Gastroesophageal sphincter (tissue), 4 donors: ENCODE measurements around the gene ZNHIT6. TPM values are rescaled to one million over a fixed set of nuclear protein-coding genes. Genes with fewer than 3 reads are reported as not detected.

Experiments
- ATAC-seq: fragments of 150-250 bp; one replicate; pipeline ENCODE4 v1.9.1; 2016; ENCODE audit warnings: mild to moderate bottlenecking, moderate library complexity
- H3K27ac ChIP-seq, 4 donors: fragments of 200-600 bp; sonication (generic) in 3 of 4; 1 replicate in 3 of 4; 2 replicates in 1 of 4; pipeline ENCODE4 v1.5.1; 2016 to 2019
- H3K27me3 ChIP-seq: fragments of 200-600 bp; sonication (generic); one replicate; pipeline ENCODE4 v1.5.1; 2019
- H3K36me3 ChIP-seq, 2 donors: fragments of 200-600 bp; sonication (generic); one replicate each; pipeline ENCODE4 v1.5.1; 2019; ENCODE audit warnings: control low read depth in 1 of 2
- H3K4me1 ChIP-seq, 3 donors: fragments of 200-600 bp; sonication (generic); 1 replicate in 2 of 3; 2 replicates in 1 of 3; pipeline ENCODE4 v1.5.1; 2016 to 2019; ENCODE audit warnings: control low read depth in 2 of 3
- H3K4me3 ChIP-seq, 2 donors: fragments of 200-600 bp; sonication (generic); one replicate each; pipeline ENCODE4 v1.5.1; 2019; ENCODE audit warnings: mild to moderate bottlenecking in 1 of 2, moderate library complexity in 1 of 2
- H3K9me3 ChIP-seq, 3 donors: fragments of 200-600 bp; sonication (generic); one replicate each; pipeline ENCODE4 v1.5.1; 2017 to 2019; ENCODE audit warnings: control low read depth in 2 of 3
- EP300 ChIP-seq: sonication (generic); formaldehyde crosslinking; IDR thresholded peaks from one replicate; pipeline ENCODE4 v1.6.1; 2017; ENCODE audit warnings: antibody characterized with exemption, mild to moderate bottlenecking
- POLR2A ChIP-seq, 2 donors: fragments of 450-650 bp; IDR thresholded peaks; one replicate each; pipeline ENCODE4 v1.6.1; 2017; ENCODE audit warnings: antibody characterized with exemption in 2 of 2, mild to moderate bottlenecking in 2 of 2, moderate library complexity in 1 of 2
- POLR2AphosphoS5 ChIP-seq: sonication (generic); formaldehyde crosslinking; IDR thresholded peaks from one replicate; pipeline ENCODE4 v1.6.1; 2017; ENCODE audit warnings: antibody characterized with exemption
- WGBS, 2 donors: methylation state at CpG; one replicate each; pipeline ENCODE4 v1.1.5; 2018; ENCODE audit warnings: low coverage in 1 of 2; 5-methylcytosine and 5-hydroxymethylcytosine counted together
- total RNA-seq, 4 donors: library from RNA; depleted of rRNA; stranded (reverse); fragments of >200 nt; gene quantifications; one replicate each; pipeline ENCODE4 v1.1.0, GENCODE V29; 2016
- TF ChIP-seq, protein P1 (sequence below), 4 experiments: fragments of 200-600 bp in 2 of 4; fragments of 450-650 bp in 2 of 4; sonication (generic) in 1 of 4; IDR thresholded peaks; one replicate each; pipeline ENCODE4 v1.5.1; 2017 to 2019; ENCODE audit warnings: antibody characterized with exemption in 4 of 4, mild to moderate bottlenecking in 2 of 4, moderate library complexity in 2 of 4

Gene ZNHIT6
- total RNA-seq, 4 donors from 2014 or later: 13.7 to 23.5 (median 15.4) TPM

DNA sequence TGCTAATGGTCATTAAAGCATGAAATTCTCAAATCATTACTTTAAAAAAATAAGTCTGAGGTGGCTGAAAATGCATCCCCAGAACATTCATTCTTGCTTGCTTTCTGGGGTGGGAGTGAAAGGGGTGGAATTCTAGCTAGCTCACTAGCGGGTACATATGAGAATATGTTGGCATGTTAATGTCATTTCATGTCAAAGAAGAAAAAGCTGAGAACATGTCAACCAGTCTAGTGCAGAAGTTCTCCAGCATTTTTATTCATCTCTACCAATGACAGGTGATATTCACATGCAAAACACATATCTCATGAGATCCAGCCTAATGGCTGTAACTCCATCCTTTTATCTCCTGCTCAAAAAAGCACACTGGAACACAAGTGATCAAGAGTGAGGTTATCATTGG is 49.1 kb downstream of the ZNHIT6 start:
- Histone ChIP-seq H3K9me3 (no peaks in the 10 kb centered on the region), H3K27me3 (no peaks in the 10 kb centered on the region), H3K36me3 (peaks cover 0 to 10% of the 10 kb centered on the region in 2 donors), H3K4me1 (no peaks in the 10 kb centered on the region), H3K27ac (no peak overlapping the region), H3K4me3 (no peak overlapping the region)
- 100% methylated on average over 1 of the region's 1 CpG; no CpG with 5 or more reads in 1 of the 2 donors for WGBS, 2 donors
- no peak for ATAC-seq
- TF ChIP-seq EP300 (no peak), POLR2A (IDR thresholded peaks at IDR 0.05) (no peak), POLR2AphosphoS5 (no peak)
- TF ChIP-seq, protein P1, sequence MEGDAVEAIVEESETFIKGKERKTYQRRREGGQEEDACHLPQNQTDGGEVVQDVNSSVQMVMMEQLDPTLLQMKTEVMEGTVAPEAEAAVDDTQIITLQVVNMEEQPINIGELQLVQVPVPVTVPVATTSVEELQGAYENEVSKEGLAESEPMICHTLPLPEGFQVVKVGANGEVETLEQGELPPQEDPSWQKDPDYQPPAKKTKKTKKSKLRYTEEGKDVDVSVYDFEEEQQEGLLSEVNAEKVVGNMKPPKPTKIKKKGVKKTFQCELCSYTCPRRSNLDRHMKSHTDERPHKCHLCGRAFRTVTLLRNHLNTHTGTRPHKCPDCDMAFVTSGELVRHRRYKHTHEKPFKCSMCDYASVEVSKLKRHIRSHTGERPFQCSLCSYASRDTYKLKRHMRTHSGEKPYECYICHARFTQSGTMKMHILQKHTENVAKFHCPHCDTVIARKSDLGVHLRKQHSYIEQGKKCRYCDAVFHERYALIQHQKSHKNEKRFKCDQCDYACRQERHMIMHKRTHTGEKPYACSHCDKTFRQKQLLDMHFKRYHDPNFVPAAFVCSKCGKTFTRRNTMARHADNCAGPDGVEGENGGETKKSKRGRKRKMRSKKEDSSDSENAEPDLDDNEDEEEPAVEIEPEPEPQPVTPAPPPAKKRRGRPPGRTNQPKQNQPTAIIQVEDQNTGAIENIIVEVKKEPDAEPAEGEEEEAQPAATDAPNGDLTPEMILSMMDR (IDR thresholded peaks at IDR 0.05): no peak

DNA sequence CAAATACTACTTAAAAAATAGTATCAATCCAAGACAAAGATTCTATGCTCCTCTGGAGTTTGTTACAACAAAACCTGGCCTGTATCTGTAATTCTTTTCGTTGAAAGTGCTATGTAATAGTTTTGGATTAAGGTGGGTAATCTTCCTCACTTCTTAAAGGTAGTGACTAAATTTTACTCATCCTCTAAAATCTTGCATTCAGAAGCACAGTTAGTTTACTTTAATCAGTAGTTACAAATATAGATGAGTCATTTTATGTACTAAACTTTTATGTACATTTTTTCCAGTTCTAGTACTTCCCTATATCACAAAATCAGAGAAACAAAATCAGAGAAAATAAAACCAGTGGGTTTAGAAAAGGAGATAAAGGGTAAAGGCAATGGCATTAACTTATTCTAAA is 51.3 kb downstream of the ZNHIT6 start:
- H3K27me3 ChIP-seq: no peaks in the 10 kb centered on the region
- no peaks in the 10 kb centered on the region for H3K9me3 ChIP-seq
- TF ChIP-seq, protein P1 (IDR thresholded peaks at IDR 0.05): no peak
- TF ChIP-seq EP300: no peak
- no peak for TF ChIP-seq POLR2AphosphoS5
- no peak for TF ChIP-seq POLR2A (IDR thresholded peaks at IDR 0.05)
- peaks cover 0 to 26% of the 10 kb centered on the region in 2 donors for H3K36me3 ChIP-seq
- ATAC-seq: no peak
- no peak overlapping the region for H3K27ac ChIP-seq
- WGBS, 2 donors: 83 to 92% methylated on average over 1 of the region's 1 CpG
- no peak overlapping the region for H3K4me3 ChIP-seq
- H3K4me1 ChIP-seq: no peaks in the 10 kb centered on the region

DNA sequence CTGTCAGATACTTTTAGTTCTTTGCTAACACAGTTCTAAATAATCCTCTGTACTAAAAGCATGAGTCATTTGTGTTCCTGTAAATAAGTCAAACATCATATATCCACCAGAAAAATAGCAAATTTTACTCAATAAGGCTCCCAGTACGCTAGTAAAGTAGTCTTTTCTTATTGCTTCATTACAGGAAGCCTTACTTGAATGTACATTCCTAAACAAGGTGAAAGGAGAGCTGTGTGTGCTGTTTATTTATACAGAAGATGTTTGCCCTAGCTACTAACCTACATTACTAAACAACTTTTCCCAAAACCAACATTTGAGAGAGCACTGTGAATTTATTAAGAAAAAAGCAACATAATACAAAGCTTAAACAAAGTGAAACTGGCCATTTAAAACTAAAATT is 52.0 kb downstream of the ZNHIT6 start:
- H3K36me3 ChIP-seq: peaks cover 0 to 31% of the 10 kb centered on the region in 2 donors
- H3K27me3 ChIP-seq: no peaks in the 10 kb centered on the region
- no peak overlapping the region for H3K4me3 ChIP-seq
- H3K27ac ChIP-seq: no peak overlapping the region
- TF ChIP-seq POLR2AphosphoS5 (no peak), EP300 (no peak), POLR2A (IDR thresholded peaks at IDR 0.05) (no peak)
- TF ChIP-seq, protein P1 (IDR thresholded peaks at IDR 0.05): no peak
- H3K4me1 ChIP-seq: no peaks in the 10 kb centered on the region
- no peak for ATAC-seq
- 76 to 100% methylated on average over 1 of the region's 1 CpG for WGBS, 2 donors
- H3K9me3 ChIP-seq: no peaks in the 10 kb centered on the region

DNA sequence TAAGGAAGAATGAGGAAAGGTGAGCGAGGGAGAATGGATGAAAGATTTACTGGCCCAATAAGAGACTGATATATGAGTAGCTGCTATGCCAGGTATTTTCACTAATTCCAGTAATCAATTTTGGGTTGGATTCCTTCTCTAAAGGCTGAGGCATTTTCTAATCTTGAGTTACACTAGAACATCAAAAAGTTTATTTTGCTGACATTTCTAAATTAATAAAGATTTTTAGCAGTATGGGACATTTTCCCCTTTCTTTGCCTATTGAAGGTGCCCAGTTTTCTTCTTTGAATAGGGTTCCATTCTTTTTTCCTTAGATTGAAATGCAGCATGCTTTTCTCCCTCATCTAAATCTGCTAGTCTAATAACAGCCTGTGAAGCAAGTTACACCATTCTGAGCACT is 52.9 kb downstream of the ZNHIT6 start:
- TF ChIP-seq POLR2AphosphoS5: no peak
- no peak for TF ChIP-seq POLR2A (IDR thresholded peaks at IDR 0.05)
- TF ChIP-seq, protein P1 (IDR thresholded peaks at IDR 0.05): no peak
- TF ChIP-seq EP300: no peak
- ATAC-seq: no peak
- H3K4me3 ChIP-seq: no peak overlapping the region
- H3K4me1 ChIP-seq: peaks cover 0 to 4% (median 0%) of the 10 kb centered on the region in 3 donors
- H3K9me3 ChIP-seq: no peaks in the 10 kb centered on the region
- WGBS, 2 donors: 89 to 100% methylated on average over 1 of the region's 1 CpG
- peaks cover 0 to 36% of the 10 kb centered on the region in 2 donors for H3K36me3 ChIP-seq
- no peaks in the 10 kb centered on the region for H3K27me3 ChIP-seq
- no peak overlapping the region for H3K27ac ChIP-seq

DNA sequence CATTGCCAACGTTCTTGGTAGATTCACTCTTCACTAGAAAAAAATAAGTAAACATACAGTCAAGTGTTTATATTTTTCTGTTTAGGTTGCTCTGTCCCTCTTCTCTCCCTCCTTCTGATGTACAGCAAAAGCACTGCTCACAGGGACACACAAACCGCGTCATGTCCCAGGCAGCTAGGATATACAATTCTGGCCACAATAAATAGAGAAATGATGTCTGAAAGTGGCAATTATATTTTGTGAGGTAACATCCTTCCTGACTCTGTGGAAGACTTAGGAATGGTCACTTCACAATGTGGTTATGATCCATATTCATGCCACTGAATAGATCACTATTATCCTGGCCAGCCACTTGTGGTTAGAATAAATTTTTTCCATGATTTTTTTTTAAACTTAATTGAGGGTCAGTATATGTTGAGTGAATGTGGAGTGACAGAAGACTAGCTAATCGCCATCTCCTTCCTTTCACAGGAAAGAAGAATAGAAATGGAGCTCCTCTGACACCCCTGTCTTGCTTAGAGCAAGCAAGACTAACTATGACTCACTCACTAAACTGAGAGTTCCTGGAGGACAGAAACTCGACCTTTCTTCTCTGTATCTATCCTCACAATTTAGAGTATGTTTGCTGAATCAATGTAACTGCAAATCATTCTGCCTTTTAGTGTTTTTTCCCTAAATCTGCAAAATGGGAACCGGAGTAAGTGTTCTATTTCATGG is 54.0 kb downstream of the ZNHIT6 start:
- ATAC-seq: no peak

More for the DNA sequence above, 54.0 kb downstream of the ZNHIT6 start:
- no peak for TF ChIP-seq EP300
- TF ChIP-seq, protein P1 (IDR thresholded peaks at IDR 0.05): no peak
- no peak for TF ChIP-seq POLR2A (IDR thresholded peaks at IDR 0.05)
- no peaks in the 10 kb centered on the region for H3K9me3 ChIP-seq
- H3K27ac ChIP-seq: no peak overlapping the region
- 64 to 75% methylated on average over 6 of the region's 6 CpGs for WGBS, 2 donors
- no peak overlapping the region for H3K4me3 ChIP-seq
- peaks cover 0 to 9% (median 0%) of the 10 kb centered on the region in 3 donors for H3K4me1 ChIP-seq
- H3K27me3 ChIP-seq: no peaks in the 10 kb centered on the region
- peaks cover 0 to 42% of the 10 kb centered on the region in 2 donors for H3K36me3 ChIP-seq
